MM.1S (cell line): ENCODE measurements around the gene CD244.
"Not testable (repeated sequence)": the region's sequence is repeated elsewhere in the genome, so short reads cannot be mapped to it uniquely, and the experiment has no call there.

Experiments
- DNase-seq: peaks from one replicate; pipeline ENCODE4 v3.0.0-alpha.2; 2015
- H2AFZ ChIP-seq: fragments of 300-600 bp; sonication (generic); 2 replicates; pipeline ENCODE4 v1.6.0; 2016; ENCODE audit warnings: antibody characterized with exemption, low read length
- H3F3A ChIP-seq: fragments of 300-600 bp; sonication (generic); 2 replicates; pipeline ENCODE4 v1.6.1; 2016; ENCODE audit warnings: mild to moderate bottlenecking, antibody characterized with exemption, low read length, moderate library complexity, mixed read lengths; ENCODE audit not compliant: insufficient read depth
- H3K27ac ChIP-seq: fragments of 300-600 bp; sonication (generic); 2 replicates; pipeline ENCODE4 v1.5.1; 2016; ENCODE audit warnings: mild to moderate bottlenecking, low read length
- H3K27me3 ChIP-seq: fragments of 300-600 bp; sonication (generic); replicated peaks from 2 replicates; pipeline ENCODE4 v1.6.0; 2016; ENCODE audit warnings: low read length; ENCODE audit not compliant: insufficient read depth
- H3K36me3 ChIP-seq: fragments of 300-600 bp; sonication (generic); replicated peaks from 2 replicates; pipeline ENCODE4 v1.6.1; 2016; ENCODE audit warnings: mild to moderate bottlenecking, low read length, mixed read lengths; ENCODE audit not compliant: insufficient read depth
- H3K4me1 ChIP-seq: fragments of 300-600 bp; sonication (generic); 2 replicates; pipeline ENCODE4 v1.6.1; 2016; ENCODE audit warnings: low read length, mixed read lengths
- H3K4me2 ChIP-seq: fragments of 300-600 bp; sonication (generic); 2 replicates; pipeline ENCODE4 v1.6.0; 2016; ENCODE audit warnings: low read depth, low read length
- H3K4me3 ChIP-seq: fragments of 300-600 bp; sonication (generic); 2 replicates; pipeline ENCODE4 v1.5.1; 2016; ENCODE audit warnings: low read length, mixed read lengths
- H3K79me2 ChIP-seq: fragments of 300-600 bp; sonication (generic); 2 replicates; pipeline ENCODE4 v1.6.1; 2016; ENCODE audit warnings: mixed run types, low read length, mixed read lengths
- H3K9ac ChIP-seq: fragments of 300-600 bp; sonication (generic); 2 replicates; pipeline ENCODE4 v1.6.1; 2016; ENCODE audit warnings: low read length, mixed read lengths
- H3K9me2 ChIP-seq: fragments of 300-600 bp; sonication (generic); replicated peaks from 2 replicates; pipeline ENCODE4 v1.6.1; 2016; ENCODE audit warnings: mild to moderate bottlenecking, low read length, mixed read lengths; ENCODE audit not compliant: insufficient read depth
- H3K9me3 ChIP-seq: fragments of 300-600 bp; sonication (generic); replicated peaks from 2 replicates; pipeline ENCODE4 v1.6.1; 2016; ENCODE audit warnings: mild to moderate bottlenecking, low read length, mixed read lengths; ENCODE audit not compliant: insufficient read depth
- H4K20me1 ChIP-seq: fragments of 300-600 bp; sonication (generic); 2 replicates; pipeline ENCODE4 v1.6.1; 2016; ENCODE audit warnings: mild to moderate bottlenecking, low read length, moderate library complexity, mixed read lengths; ENCODE audit not compliant: insufficient read depth
- CTCF ChIP-seq: fragments of 300-600 bp; sonication (generic); IDR thresholded peaks from 2 replicates; pipeline ENCODE4 v1.5.1; 2016; ENCODE audit warnings: antibody characterized with exemption, low read length, mixed read lengths
- EZH2 ChIP-seq: fragments of 300-600 bp; sonication (generic); optimal IDR thresholded peaks from 2 replicates; pipeline ENCODE3; 2017; ENCODE audit warnings: low read depth, mild to moderate bottlenecking, antibody characterized with exemption, low read length, mixed read lengths
- EZH2phosphoT487 ChIP-seq: fragments of 300-600 bp; sonication (generic); IDR thresholded peaks from 2 replicates; pipeline ENCODE4 v1.6.1; 2018; ENCODE audit warnings: antibody characterized with exemption, low read length

Gene CD244

GRCh38 chr1:160868141-160868540 is 5.5 kb upstream of the CD244 start:
- Histone ChIP-seq H3K79me2 (no peaks in the 10 kb centered on the region), H3K36me3 (no peaks in the 10 kb centered on the region), H2AFZ (no peak overlapping the region), H3K4me3 (no peak overlapping the region), H3K9ac (no peak overlapping the region), H3K27ac (no peak overlapping the region), H3K9me2 (no peaks in the 10 kb centered on the region), H4K20me1 (no peaks in the 10 kb centered on the region), H3K27me3 (no peaks in the 10 kb centered on the region), H3K4me2 (no peak overlapping the region), H3K4me1 (no peaks in the 10 kb centered on the region), H3K9me3 (no peaks in the 10 kb centered on the region), H3F3A (no peaks in the 10 kb centered on the region)
- no peak for TF ChIP-seq CTCF
- TF ChIP-seq EZH2 = no peak
- no peak for TF ChIP-seq EZH2phosphoT487
- no peak for DNase-seq

GRCh38 chr1:160867651-160868050 is 5.0 kb upstream of the CD244 start:
- not testable (repeated sequence) for H4K20me1 ChIP-seq, H3K9ac ChIP-seq, H3K9me2 ChIP-seq, H3K36me3 ChIP-seq, H3K4me3 ChIP-seq, H3K4me2 ChIP-seq, H3K27ac ChIP-seq, DNase-seq, H3K79me2 ChIP-seq, H3K9me3 ChIP-seq, H3F3A ChIP-seq, H3K27me3 ChIP-seq, H3K4me1 ChIP-seq, H2AFZ ChIP-seq

- Histone ChIP-seq H3K36me3 (no peaks in the 10 kb centered on the region), H3K27me3 (no peaks in the 10 kb centered on the region), H3K4me2 (no peak overlapping the region), H3K9me3 (no peaks in the 10 kb centered on the region), H3K27ac (no peak overlapping the region), H3F3A (no peaks in the 10 kb centered on the region), H4K20me1 (no peaks in the 10 kb centered on the region), H3K9ac (no peak overlapping the region), H3K4me1 (no peaks in the 10 kb centered on the region), H3K9me2 (no peaks in the 10 kb centered on the region), H3K79me2 (no peaks in the 10 kb centered on the region), H3K4me3 (no peak overlapping the region), H2AFZ (no peak overlapping the region)
- DNase-seq = no peak
- TF ChIP-seq EZH2phosphoT487 = no peak
- no peak for TF ChIP-seq CTCF
- no peak for TF ChIP-seq EZH2
These were observed 4.1 kb upstream of the CD244 start for GRCh38 chr1:160866695-160867260.

GRCh38 chr1:160866001-160866694 is 3.5 kb upstream of the CD244 start:
- no peak for TF ChIP-seq EZH2
- no peak for TF ChIP-seq CTCF
- no peak for TF ChIP-seq EZH2phosphoT487
- no peaks in the 10 kb centered on the region for H3F3A ChIP-seq
- H3K4me1 ChIP-seq = no peaks in the 10 kb centered on the region
- H3K9me3 ChIP-seq = no peaks in the 10 kb centered on the region
- H3K36me3 ChIP-seq = no peaks in the 10 kb centered on the region
- no peaks in the 10 kb centered on the region for H3K27me3 ChIP-seq
- H3K79me2 ChIP-seq = no peaks in the 10 kb centered on the region
- no peak overlapping the region for H3K27ac ChIP-seq
- no peak for DNase-seq
- no peak overlapping the region for H2AFZ ChIP-seq
- H4K20me1 ChIP-seq = no peaks in the 10 kb centered on the region
- no peak overlapping the region for H3K9ac ChIP-seq
- no peak overlapping the region for H3K4me3 ChIP-seq
- H3K9me2 ChIP-seq = no peaks in the 10 kb centered on the region
- no peak overlapping the region for H3K4me2 ChIP-seq
